Thyroid gland (tissue), 4 donors: ENCODE measurements around the gene CD55. TPM values are rescaled to one million over a fixed set of nuclear protein-coding genes. Genes with fewer than 3 reads are reported as not detected.

Experiments used
- DNase-seq, 2 donors: peaks; one replicate each; pipeline ENCODE4 v3.0.0-alpha.2; 2019
- H3K27ac ChIP-seq, 3 donors: fragments of 200-600 bp; sonication (generic); 1 replicate in 2 of 3; 2 replicates in 1 of 3; pipeline ENCODE4 v1.5.1; 2016 to 2019; ENCODE audit warnings: mild to moderate bottlenecking in 1 of 3, moderate library complexity in 1 of 3
- H3K27me3 ChIP-seq: fragments of 200-600 bp; sonication (generic); one replicate; pipeline ENCODE4 v1.5.1; 2019
- H3K36me3 ChIP-seq, 2 donors: fragments of 200-600 bp; sonication (generic); one replicate each; pipeline ENCODE4 v1.5.1; 2016 to 2019
- H3K4me1 ChIP-seq, 2 donors: fragments of 200-600 bp; sonication (generic); one replicate each; pipeline ENCODE4 v1.5.1; 2017 to 2019
- H3K4me3 ChIP-seq, 3 donors: fragments of 200-600 bp; sonication (generic); replicated peaks in 1 of 3; 1 replicate in 2 of 3; 2 replicates in 1 of 3; pipeline ENCODE4 v1.5.1; 2016; ENCODE audit warnings: mild to moderate bottlenecking in 1 of 3
- H3K9me3 ChIP-seq: fragments of 200-600 bp; sonication (generic); one replicate; pipeline ENCODE4 v1.5.1; 2017
- POLR2A ChIP-seq, 2 donors: fragments of 450-650 bp; IDR thresholded peaks; one replicate each; pipeline ENCODE4 v1.6.1; 2017; ENCODE audit warnings: antibody characterized with exemption in 2 of 2, mild to moderate bottlenecking in 2 of 2, moderate library complexity in 1 of 2
- WGBS, 2 donors: methylation state at CpG; one replicate each; pipeline ENCODE4 v1.1.5; 2017; 5-methylcytosine and 5-hydroxymethylcytosine counted together
- intact Hi-C: fragments of 100-400 bp; cut with DNase I; formaldehyde crosslinking; loops from one replicate; pipeline ENCODE4 v1.15.1; 2023
- total RNA-seq, 4 donors: library from RNA; depleted of rRNA; stranded (reverse); fragments of >200 nt; gene quantifications; one replicate each; pipeline ENCODE4 v1.2.3, GENCODE V29; 2016
- TF ChIP-seq, protein P1 (sequence below), 6 experiments: fragments of 200-600 bp in 3 of 6; fragments of 450-650 bp in 3 of 6; sonication (generic) in 3 of 6; IDR thresholded peaks; one replicate each; pipeline ENCODE4 v1.5.1; 2016 to 2019; ENCODE audit warnings: antibody characterized with exemption in 6 of 6, mild to moderate bottlenecking in 2 of 6, inconsistent platforms in 1 of 6, moderate library complexity in 1 of 6

The CD55 gene
- total RNA-seq, 4 donors from 2014 or later = 29.7 to 61.9 (median 43.3) TPM

DNA sequence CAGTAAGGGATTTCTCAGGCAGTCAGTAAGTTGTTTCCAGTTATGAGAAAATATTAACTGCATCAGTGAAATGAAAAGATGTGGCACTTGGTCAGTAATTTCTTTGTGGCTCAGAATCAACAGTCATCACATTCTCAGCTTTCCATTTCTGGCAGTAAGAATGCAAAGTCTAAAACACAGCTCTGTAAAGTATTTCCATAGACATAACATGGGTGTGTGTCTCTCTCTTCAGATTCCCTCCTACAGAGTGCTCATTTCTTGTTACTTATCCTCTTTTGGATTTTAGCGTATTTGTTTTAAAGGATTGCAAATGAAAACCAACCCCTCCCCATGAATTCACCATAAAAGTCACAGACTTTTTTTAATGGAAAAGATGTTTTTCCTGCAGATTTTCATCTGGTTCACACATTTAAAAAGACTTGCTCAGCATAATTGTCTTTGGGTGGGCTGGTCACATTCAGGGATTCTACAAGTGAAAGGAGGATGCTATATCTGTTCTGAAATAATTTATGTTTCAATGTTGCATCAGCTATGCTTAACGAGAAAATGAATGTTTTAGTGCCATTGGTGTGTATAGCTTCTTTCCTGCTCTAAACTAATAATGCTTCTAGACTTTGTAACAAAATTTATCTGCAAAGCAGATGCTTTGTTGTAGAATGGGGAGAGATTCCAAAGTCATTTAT, 34.6 kb upstream of the CD55 start:
- no peaks in the 10 kb centered on the region for H3K27me3 ChIP-seq
- no peaks in the 10 kb centered on the region for H3K36me3 ChIP-seq
- intact Hi-C loops = no loop called here
- WGBS, 2 donors = 83 to 86% methylated on average over 2 of the region's 2 CpGs
- H3K4me3 ChIP-seq = no peak overlapping the region
- H3K27ac ChIP-seq = no peak overlapping the region
- no peak for DNase-seq
- TF ChIP-seq, protein P1, sequence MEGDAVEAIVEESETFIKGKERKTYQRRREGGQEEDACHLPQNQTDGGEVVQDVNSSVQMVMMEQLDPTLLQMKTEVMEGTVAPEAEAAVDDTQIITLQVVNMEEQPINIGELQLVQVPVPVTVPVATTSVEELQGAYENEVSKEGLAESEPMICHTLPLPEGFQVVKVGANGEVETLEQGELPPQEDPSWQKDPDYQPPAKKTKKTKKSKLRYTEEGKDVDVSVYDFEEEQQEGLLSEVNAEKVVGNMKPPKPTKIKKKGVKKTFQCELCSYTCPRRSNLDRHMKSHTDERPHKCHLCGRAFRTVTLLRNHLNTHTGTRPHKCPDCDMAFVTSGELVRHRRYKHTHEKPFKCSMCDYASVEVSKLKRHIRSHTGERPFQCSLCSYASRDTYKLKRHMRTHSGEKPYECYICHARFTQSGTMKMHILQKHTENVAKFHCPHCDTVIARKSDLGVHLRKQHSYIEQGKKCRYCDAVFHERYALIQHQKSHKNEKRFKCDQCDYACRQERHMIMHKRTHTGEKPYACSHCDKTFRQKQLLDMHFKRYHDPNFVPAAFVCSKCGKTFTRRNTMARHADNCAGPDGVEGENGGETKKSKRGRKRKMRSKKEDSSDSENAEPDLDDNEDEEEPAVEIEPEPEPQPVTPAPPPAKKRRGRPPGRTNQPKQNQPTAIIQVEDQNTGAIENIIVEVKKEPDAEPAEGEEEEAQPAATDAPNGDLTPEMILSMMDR (IDR thresholded peaks at IDR 0.05) = no peak
- TF ChIP-seq POLR2A (IDR thresholded peaks at IDR 0.05) = no peak
- peaks cover 0 to 10% of the 10 kb centered on the region in 2 donors for H3K4me1 ChIP-seq
- no peaks in the 10 kb centered on the region for H3K9me3 ChIP-seq

DNA sequence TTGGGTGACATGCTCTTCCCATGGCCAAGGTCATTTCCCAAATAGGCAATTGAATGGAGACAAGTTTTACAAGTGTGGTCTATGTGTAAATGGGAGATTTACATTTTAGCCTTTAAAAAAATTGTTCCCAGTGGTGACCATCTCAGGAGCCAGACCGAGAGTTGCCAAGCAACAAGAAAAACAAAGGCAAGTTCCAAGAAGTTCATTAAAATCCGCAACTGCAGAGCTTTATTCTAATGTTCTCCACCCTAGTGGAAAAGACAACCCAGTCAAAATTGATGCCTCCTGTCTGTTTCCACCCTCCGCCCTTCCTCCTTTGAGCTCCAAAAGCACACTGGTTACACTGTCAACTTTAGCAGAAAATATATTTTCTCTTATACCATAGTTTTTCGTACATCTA, 33.2 kb upstream of the CD55 start:
- DNase-seq = no peak
- WGBS, 2 donors = 45 to 56% methylated on average over 4 of the region's 4 CpGs
- Histone ChIP-seq H3K27ac (no peak overlapping the region), H3K4me1 (peaks cover 0 to 6% of the 10 kb centered on the region in 2 donors), H3K9me3 (no peaks in the 10 kb centered on the region), H3K36me3 (no peaks in the 10 kb centered on the region), H3K27me3 (no peaks in the 10 kb centered on the region), H3K4me3 (no peak overlapping the region)
- intact Hi-C loops = no loop called here
- TF ChIP-seq POLR2A (IDR thresholded peaks at IDR 0.05) = no peak
- TF ChIP-seq, protein P1 (IDR thresholded peaks at IDR 0.05) = no peak

DNA sequence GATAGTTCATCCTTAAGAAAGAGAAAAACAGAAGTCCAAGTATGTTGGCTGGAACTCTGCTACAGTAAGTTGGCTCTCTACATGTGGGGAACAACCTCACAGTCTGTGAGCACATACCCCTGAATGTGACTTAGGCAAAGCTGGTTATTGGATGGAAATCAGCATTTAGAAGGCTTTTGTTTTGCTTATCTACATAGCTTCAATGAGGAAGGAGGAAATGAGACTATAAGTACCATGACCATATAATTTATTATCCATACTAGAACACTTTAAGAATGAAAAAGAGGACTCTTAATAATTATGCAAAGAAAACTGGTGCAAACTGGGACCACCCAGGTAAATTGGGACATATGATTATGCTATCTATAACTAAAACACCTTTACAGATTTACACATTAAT, 31.7 kb upstream of the CD55 start:
- Histone ChIP-seq H3K9me3 (no peaks in the 10 kb centered on the region), H3K27me3 (no peaks in the 10 kb centered on the region), H3K36me3 (no peaks in the 10 kb centered on the region), H3K27ac (no peak overlapping the region), H3K4me3 (no peak overlapping the region), H3K4me1 (peaks cover 0 to 6% of the 10 kb centered on the region in 2 donors)
- intact Hi-C loops = no loop called here
- TF ChIP-seq POLR2A (IDR thresholded peaks at IDR 0.05) = no peak
- TF ChIP-seq, protein P1 (IDR thresholded peaks at IDR 0.05) = no peak
- DNase-seq = no peak

DNA sequence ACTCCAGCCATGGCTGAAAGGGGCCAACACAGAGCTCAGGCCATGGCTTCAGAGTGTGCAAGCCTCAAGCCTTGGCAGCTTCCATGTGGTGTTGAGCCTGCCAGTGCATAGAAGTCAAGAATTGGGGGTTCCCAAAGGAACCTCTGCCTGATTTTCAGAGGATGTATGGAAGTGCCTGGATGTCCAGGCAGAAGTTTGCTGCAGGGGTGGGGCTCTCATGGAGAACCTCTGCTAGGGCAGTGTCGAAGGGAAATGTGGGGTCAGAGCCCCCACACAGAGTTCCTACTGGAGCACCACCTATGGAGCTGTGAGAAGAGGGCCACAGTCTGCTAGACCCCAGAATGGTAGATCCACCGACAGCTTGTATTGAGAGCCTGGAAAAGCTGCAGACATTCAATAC, 29.8 kb upstream of the CD55 start:
- H3K9me3 ChIP-seq = no peaks in the 10 kb centered on the region
- peaks cover 0 to 6% of the 10 kb centered on the region in 2 donors for H3K4me1 ChIP-seq
- H3K4me3 ChIP-seq = no peak overlapping the region
- no peak for DNase-seq
- no peaks in the 10 kb centered on the region for H3K27me3 ChIP-seq
- 89 to 100% methylated on average over 1 to 2 of the region's 2 CpGs for WGBS, 2 donors
- no peak for TF ChIP-seq POLR2A (IDR thresholded peaks at IDR 0.05)
- TF ChIP-seq, protein P1 (IDR thresholded peaks at IDR 0.05) = no peak
- no peak overlapping the region for H3K27ac ChIP-seq
- intact Hi-C loops = no loop called here
- no peaks in the 10 kb centered on the region for H3K36me3 ChIP-seq

DNA sequence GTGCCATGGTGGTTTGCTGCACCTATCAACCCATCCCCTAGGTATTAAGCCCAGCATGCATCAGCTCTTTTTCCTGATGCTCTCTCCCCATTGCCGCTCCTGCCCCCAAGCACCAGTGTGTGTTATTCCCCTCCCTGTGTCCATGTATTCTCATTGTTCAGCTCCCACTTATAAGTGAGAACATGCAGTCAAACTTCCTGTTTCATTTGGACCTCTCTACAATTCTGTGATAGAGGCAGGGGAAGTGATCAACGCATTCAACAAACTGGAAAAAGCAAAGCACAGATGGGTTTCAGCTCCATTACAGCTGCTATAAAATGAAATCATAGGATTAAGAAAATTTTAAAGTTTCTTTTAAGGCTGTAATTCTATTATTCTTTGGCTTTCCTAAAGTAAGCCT, 23.3 kb upstream of the CD55 start:
- TF ChIP-seq, protein P1 (IDR thresholded peaks at IDR 0.05) = no peak
- TF ChIP-seq POLR2A (IDR thresholded peaks at IDR 0.05) = no peak
- Histone ChIP-seq H3K27me3 (no peaks in the 10 kb centered on the region), H3K36me3 (no peaks in the 10 kb centered on the region), H3K9me3 (no peaks in the 10 kb centered on the region), H3K4me3 (no peak overlapping the region), H3K4me1 (peaks cover 0 to 4% of the 10 kb centered on the region in 2 donors), H3K27ac (peak overlapping the region in 2 of 3 donors; percentile 17 to 47)
- no peak for DNase-seq
- intact Hi-C loops = no loop called here
- WGBS, 2 donors = 82% methylated on average over 2 of the region's 2 CpGs
